ENCODE results near the gene SCAMP5. TPM values are rescaled to one million over a fixed set of nuclear protein-coding genes. Genes with fewer than 3 reads are reported as not detected.

SCAMP5 gene
- total and polyA plus RNA-seq, 7 experiments from 2014 or later = 0.06 to 9.5 (median 0.51) TPM

DNA sequence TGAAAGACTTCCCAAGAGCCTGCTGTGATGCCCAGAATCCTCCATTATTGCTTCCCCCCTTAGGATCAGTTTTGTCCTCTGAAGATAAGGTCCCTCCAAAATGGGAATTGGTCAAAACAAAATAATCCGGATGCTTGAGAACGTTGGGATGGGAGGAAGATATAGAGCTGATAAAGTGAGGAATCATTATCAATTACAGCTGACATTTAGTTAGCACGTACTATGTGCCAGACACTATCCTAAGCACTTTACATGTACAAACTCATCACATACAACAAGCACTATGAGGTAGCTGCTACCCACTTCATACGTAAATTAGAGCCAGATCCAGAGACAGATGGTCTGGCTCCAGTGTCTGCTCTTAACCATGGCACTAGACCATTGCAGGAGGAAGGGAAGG lies 32.1 kb upstream of the SCAMP5 start:
- Mint-ChIP-seq H3K27me3 (peaks cover 18 to 44% (median 19%) of the 10 kb centered on the region in 5 donors), H3K27ac (no peak overlapping the region), H3K9me3 (peaks cover 0 to 1% (median 0%) of the 10 kb centered on the region in 11 donors), H3K36me3 (peaks cover 0 to 2% (median 0%) of the 10 kb centered on the region in 5 donors), H3K4me3 (no peak overlapping the region), H3K4me1 (peaks cover 7 to 18% (median 13%) of the 10 kb centered on the region in 7 donors)
- H3K4me3 ChIP-seq (ENCODE audit: low read length) = no peak overlapping the region
- CTCF ChIA-PET = interaction anchor here (0.6 to 1.3 kb wide), 3 partner anchors 59 to 345 kb away, joined by 3 read pairs; no protein-coding TSS in a partner anchor
- peaks cover 9% of the 10 kb centered on the region in 2 donors for H3K4me1 ChIP-seq (ENCODE audit: control insufficient read depth in 2 of 2, insufficient read depth in 2 of 2, low read length in 2 of 2)
- no peaks in the 10 kb centered on the region for H3K9me3 ChIP-seq (ENCODE audit: control insufficient read depth in 2 of 3, low read length in 3 of 3)
- intact Hi-C loops (cut with micrococcal nuclease) = no loop called here
- H3K27me3 ChIP-seq (ENCODE audit: control insufficient read depth in 2 of 2, insufficient read depth in 2 of 2, low read length in 2 of 2) = peaks cover under 1 to 5% of the 10 kb centered on the region in 2 donors
- H3K36me3 ChIP-seq (ENCODE audit: control insufficient read depth in 2 of 3, insufficient read depth in 3 of 3, low read length in 3 of 3) = no peaks in the 10 kb centered on the region
- POLR2A ChIA-PET = interaction anchor here (0.5 kb wide), 1 partner anchor 69 kb away, joined by 3 read pairs; no protein-coding TSS in a partner anchor
- no peak for ATAC-seq
- no peak overlapping the region for H3K27ac ChIP-seq (ENCODE audit: low read depth, low read length)
- DNase-seq = no peak

DNA sequence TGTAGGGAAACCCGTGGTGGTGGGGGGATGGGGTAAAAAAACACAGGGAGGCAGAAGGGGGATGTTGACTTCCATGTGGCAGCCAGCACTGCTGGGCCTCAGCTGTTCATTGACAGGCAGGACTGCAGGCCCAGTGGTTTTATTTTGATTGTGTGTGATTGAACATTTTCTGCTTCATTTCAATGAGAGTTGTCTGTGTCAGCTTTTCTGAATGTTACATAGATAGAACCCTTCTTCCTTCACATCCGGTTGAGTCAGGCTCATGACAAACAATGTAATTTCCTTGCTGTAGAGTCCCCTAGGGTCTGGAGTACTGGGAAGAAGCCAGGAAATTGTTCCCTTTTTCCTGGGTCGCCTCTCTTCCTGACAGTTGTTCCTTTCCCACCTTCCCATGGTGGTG lies 30.6 kb upstream of the SCAMP5 start:
- Mint-ChIP-seq H3K27me3 (peaks cover 2 to 28% (median 5%) of the 10 kb centered on the region in 5 donors), H3K4me1 (peaks cover 0 to 9% (median 0%) of the 10 kb centered on the region in 7 donors), H3K36me3 (no peaks in the 10 kb centered on the region), H3K4me3 (no peak overlapping the region), H3K9me3 (peaks cover 0 to 1% (median 0%) of the 10 kb centered on the region in 11 donors), H3K27ac (no peak overlapping the region)
- ATAC-seq = no peak
- H3K9me3 ChIP-seq (ENCODE audit: control insufficient read depth in 2 of 3, low read length in 3 of 3) = no peaks in the 10 kb centered on the region
- DNase-seq = no peak
- intact Hi-C loops (cut with micrococcal nuclease) = no loop called here
- H3K36me3 ChIP-seq (ENCODE audit: control insufficient read depth in 2 of 3, insufficient read depth in 3 of 3, low read length in 3 of 3) = no peaks in the 10 kb centered on the region
- CTCF ChIA-PET = no interaction called here
- no peaks in the 10 kb centered on the region for H3K27me3 ChIP-seq (ENCODE audit: control insufficient read depth in 2 of 2, insufficient read depth in 2 of 2, low read length in 2 of 2)
- H3K4me1 ChIP-seq (ENCODE audit: control insufficient read depth in 2 of 2, insufficient read depth in 2 of 2, low read length in 2 of 2) = no peaks in the 10 kb centered on the region
- H3K4me3 ChIP-seq (ENCODE audit: low read length) = no peak overlapping the region
- POLR2A ChIA-PET = no interaction called here
- no peak overlapping the region for H3K27ac ChIP-seq (ENCODE audit: low read depth, low read length)

DNA sequence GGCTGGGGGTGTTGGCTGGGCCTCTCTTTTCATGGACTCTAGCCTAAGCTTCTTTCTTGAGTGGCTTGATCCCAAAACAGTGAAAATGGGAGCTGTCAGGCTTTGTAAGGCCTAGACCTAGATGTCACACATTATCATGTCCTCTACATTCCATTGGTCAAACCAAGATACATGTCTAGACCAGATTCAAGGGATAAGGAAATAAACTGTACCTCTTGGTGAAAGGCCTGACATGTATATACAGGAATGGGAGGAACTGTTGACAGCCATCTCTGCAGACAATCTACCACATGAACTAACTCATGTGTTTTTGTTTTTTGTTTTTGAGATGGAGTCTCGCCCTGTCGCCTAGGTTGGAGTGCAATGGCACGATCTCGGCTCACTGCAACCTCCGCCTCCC lies 27.7 kb upstream of the SCAMP5 start:
- H3K4me1 Mint-ChIP-seq = no peaks in the 10 kb centered on the region
- H3K9me3 Mint-ChIP-seq = peaks cover 0 to under 1% (median 0%) of the 10 kb centered on the region in 11 donors
- intact Hi-C loops (cut with micrococcal nuclease) = no loop called here
- no peaks in the 10 kb centered on the region for H3K36me3 Mint-ChIP-seq
- DNase-seq (no peak), ATAC-seq (no peak)
- H3K27me3 Mint-ChIP-seq = peaks cover 0 to 4% (median 1%) of the 10 kb centered on the region in 5 donors
- POLR2A ChIA-PET = no interaction called here
- no peak overlapping the region for H3K27ac Mint-ChIP-seq
- no peaks in the 10 kb centered on the region for H3K9me3 ChIP-seq (ENCODE audit: control insufficient read depth in 2 of 3, low read length in 3 of 3)
- H3K4me3 Mint-ChIP-seq = no peak overlapping the region
- H3K27me3 ChIP-seq (ENCODE audit: control insufficient read depth in 2 of 2, insufficient read depth in 2 of 2, low read length in 2 of 2) = no peaks in the 10 kb centered on the region
- H3K4me1 ChIP-seq (ENCODE audit: control insufficient read depth in 2 of 2, insufficient read depth in 2 of 2, low read length in 2 of 2) = no peaks in the 10 kb centered on the region
- no peak overlapping the region for H3K27ac ChIP-seq (ENCODE audit: low read depth, low read length)
- H3K36me3 ChIP-seq (ENCODE audit: control insufficient read depth in 2 of 3, insufficient read depth in 3 of 3, low read length in 3 of 3) = no peaks in the 10 kb centered on the region
- CTCF ChIA-PET = interaction anchor here (0.5 to 1.5 kb wide), 2 partner anchors 18 to 198 kb away, joined by 4 read pairs; no protein-coding TSS in a partner anchor
- H3K4me3 ChIP-seq (ENCODE audit: low read length) = no peak overlapping the region

DNA sequence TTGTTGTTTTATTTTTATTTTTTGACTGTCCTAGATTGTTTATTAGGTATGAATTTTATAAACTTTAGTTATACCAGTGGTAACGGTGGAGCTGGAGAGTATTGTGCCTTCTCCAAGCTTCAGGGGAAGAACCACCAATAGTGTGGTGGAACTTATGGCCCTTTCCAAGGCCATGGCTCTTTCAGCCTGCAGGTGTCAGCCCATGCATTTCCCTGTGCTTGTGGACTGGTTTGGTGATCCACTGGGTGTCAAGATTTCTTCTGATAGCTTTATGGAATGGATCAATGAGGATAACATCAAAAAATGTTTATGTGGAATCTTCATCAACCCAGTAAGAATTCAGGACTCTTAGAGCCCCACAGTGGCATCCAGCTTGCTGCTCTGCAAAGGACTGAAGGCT lies 19.2 kb upstream of the SCAMP5 start:
- Mint-ChIP-seq H3K27me3 (peaks cover 0 to 19% (median 8%) of the 10 kb centered on the region in 5 donors), H3K36me3 (no peaks in the 10 kb centered on the region), H3K4me3 (no peak overlapping the region), H3K4me1 (peaks cover 0 to 5% (median 0%) of the 10 kb centered on the region in 7 donors), H3K27ac (no peak overlapping the region), H3K9me3 (peaks cover 0 to 1% (median 0%) of the 10 kb centered on the region in 11 donors)
- H3K27ac ChIP-seq (ENCODE audit: low read depth, low read length) = no peak overlapping the region
- no peaks in the 10 kb centered on the region for H3K36me3 ChIP-seq (ENCODE audit: control insufficient read depth in 2 of 3, insufficient read depth in 3 of 3, low read length in 3 of 3)
- no peaks in the 10 kb centered on the region for H3K27me3 ChIP-seq (ENCODE audit: control insufficient read depth in 2 of 2, insufficient read depth in 2 of 2, low read length in 2 of 2)
- intact Hi-C loops (cut with micrococcal nuclease) = no loop called here
- no peaks in the 10 kb centered on the region for H3K9me3 ChIP-seq (ENCODE audit: control insufficient read depth in 2 of 3, low read length in 3 of 3)
- no peaks in the 10 kb centered on the region for H3K4me1 ChIP-seq (ENCODE audit: control insufficient read depth in 2 of 2, insufficient read depth in 2 of 2, low read length in 2 of 2)
- CTCF ChIA-PET = interaction anchor here (0.6 kb wide), 1 partner anchor 27 kb away, joined by 3 read pairs; no protein-coding TSS in a partner anchor
- POLR2A ChIA-PET = no interaction called here
- ATAC-seq (no peak), DNase-seq (no peak)
- H3K4me3 ChIP-seq (ENCODE audit: low read length) = no peak overlapping the region

DNA sequence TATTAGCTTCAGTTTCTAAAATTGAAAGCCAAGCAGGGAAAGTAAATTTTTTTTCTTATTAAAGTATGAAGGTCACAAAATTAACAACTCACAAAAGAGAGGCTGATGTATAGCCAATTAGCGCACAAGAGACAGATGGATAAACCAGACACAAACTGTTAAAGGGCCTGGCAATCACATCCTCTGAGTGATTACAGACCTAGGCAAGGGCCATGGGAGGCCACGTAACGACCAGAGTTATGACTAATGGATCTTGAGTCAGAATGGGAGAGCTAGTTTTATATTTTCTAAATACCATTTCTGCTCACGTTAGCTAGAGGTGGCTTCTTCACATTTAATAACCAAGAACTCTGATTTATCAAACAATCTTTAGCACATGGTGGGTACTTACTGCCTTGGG lies 17.8 kb upstream of the SCAMP5 start:
- H3K9me3 ChIP-seq (ENCODE audit: control insufficient read depth in 2 of 3, low read length in 3 of 3) = no peaks in the 10 kb centered on the region
- Mint-ChIP-seq H3K4me1 (peaks cover 0 to 5% (median 0%) of the 10 kb centered on the region in 7 donors), H3K4me3 (no peak overlapping the region), H3K27me3 (peaks cover 0 to 18% (median 6%) of the 10 kb centered on the region in 5 donors), H3K27ac (no peak overlapping the region), H3K36me3 (no peaks in the 10 kb centered on the region), H3K9me3 (peaks cover 0 to 1% (median 0%) of the 10 kb centered on the region in 11 donors)
- ChIA-PET POLR2A (no interaction called here), CTCF (no interaction called here)
- no peak for DNase-seq
- no peak for ATAC-seq
- H3K27ac ChIP-seq (ENCODE audit: low read depth, low read length) = no peak overlapping the region
- H3K36me3 ChIP-seq (ENCODE audit: control insufficient read depth in 2 of 3, insufficient read depth in 3 of 3, low read length in 3 of 3) = no peaks in the 10 kb centered on the region
- no peaks in the 10 kb centered on the region for H3K4me1 ChIP-seq (ENCODE audit: control insufficient read depth in 2 of 2, insufficient read depth in 2 of 2, low read length in 2 of 2)
- intact Hi-C loops (cut with micrococcal nuclease) = no loop called here
- H3K4me3 ChIP-seq (ENCODE audit: low read length) = no peak overlapping the region
- no peaks in the 10 kb centered on the region for H3K27me3 ChIP-seq (ENCODE audit: control insufficient read depth in 2 of 2, insufficient read depth in 2 of 2, low read length in 2 of 2)

DNA sequence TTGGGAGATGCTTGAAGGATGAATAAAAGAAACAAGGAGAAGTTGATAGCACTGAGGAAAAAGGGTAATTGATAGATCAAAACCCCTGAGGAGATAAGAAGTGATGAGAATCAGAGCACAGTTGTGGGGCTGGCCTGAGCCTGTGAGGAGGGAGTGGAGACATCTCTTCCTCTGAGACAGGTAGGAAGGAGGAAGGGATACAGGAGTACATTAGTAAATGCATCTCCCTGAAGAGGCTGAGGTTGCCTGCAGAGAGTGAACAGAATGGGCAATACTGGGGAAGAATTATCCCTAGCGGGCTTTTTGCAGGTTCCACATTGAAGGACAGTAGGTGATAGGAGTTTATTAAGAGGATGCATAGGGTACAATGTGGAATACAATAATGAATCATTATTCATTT lies 17.3 kb upstream of the SCAMP5 start:
- Histone ChIP-seq H3K4me1 (ENCODE audit: control insufficient read depth in 2 of 2, insufficient read depth in 2 of 2, low read length in 2 of 2) (no peaks in the 10 kb centered on the region), H3K36me3 (ENCODE audit: control insufficient read depth in 2 of 3, insufficient read depth in 3 of 3, low read length in 3 of 3) (no peaks in the 10 kb centered on the region), H3K27me3 (ENCODE audit: control insufficient read depth in 2 of 2, insufficient read depth in 2 of 2, low read length in 2 of 2) (no peaks in the 10 kb centered on the region), H3K9me3 (ENCODE audit: control insufficient read depth in 2 of 3, low read length in 3 of 3) (no peaks in the 10 kb centered on the region), H3K4me3 (ENCODE audit: low read length) (no peak overlapping the region), H3K27ac (ENCODE audit: low read depth, low read length) (no peak overlapping the region)
- POLR2A ChIA-PET = no interaction called here
- ATAC-seq (no peak), DNase-seq (no peak)
- Mint-ChIP-seq H3K4me1 (peaks cover 0 to 5% (median 0%) of the 10 kb centered on the region in 7 donors), H3K36me3 (no peaks in the 10 kb centered on the region), H3K27me3 (peaks cover 0 to 13% (median 2%) of the 10 kb centered on the region in 5 donors), H3K4me3 (no peak overlapping the region), H3K27ac (no peak overlapping the region), H3K9me3 (no peaks in the 10 kb centered on the region)
- intact Hi-C loops (cut with micrococcal nuclease) = no loop called here
- CTCF ChIA-PET = no interaction called here

DNA sequence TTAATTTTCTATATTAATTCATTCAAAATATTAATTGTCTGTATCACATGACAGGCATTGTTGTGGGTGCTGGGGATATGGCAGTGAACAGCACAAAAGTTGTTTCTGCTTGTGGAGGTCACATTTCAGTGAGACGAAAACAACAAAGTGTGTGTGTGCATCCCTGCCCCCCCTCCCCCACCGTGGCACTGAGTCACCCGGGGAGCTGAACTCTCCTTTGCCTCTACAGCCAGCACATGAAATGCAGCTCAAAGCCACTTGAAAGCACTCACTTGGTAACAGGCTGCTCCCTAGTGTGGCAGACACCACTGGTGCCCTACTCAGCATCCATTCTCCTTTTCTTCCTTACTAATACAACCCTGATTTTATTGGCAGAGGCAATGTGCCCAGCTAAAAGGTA lies 16.9 kb upstream of the SCAMP5 start:
- no peak for DNase-seq
- no peak overlapping the region for H3K4me3 ChIP-seq (ENCODE audit: low read length)
- peaks cover 0 to 5% (median 0%) of the 10 kb centered on the region in 7 donors for H3K4me1 Mint-ChIP-seq
- H3K36me3 ChIP-seq (ENCODE audit: control insufficient read depth in 2 of 3, insufficient read depth in 3 of 3, low read length in 3 of 3) = no peaks in the 10 kb centered on the region
- H3K27me3 Mint-ChIP-seq = peaks cover 0 to 13% (median 0%) of the 10 kb centered on the region in 5 donors
- H3K27ac ChIP-seq (ENCODE audit: low read depth, low read length) = no peak overlapping the region
- H3K36me3 Mint-ChIP-seq = no peaks in the 10 kb centered on the region
- no peak for ATAC-seq
- no peaks in the 10 kb centered on the region for H3K9me3 ChIP-seq (ENCODE audit: control insufficient read depth in 2 of 3, low read length in 3 of 3)
- no peaks in the 10 kb centered on the region for H3K27me3 ChIP-seq (ENCODE audit: control insufficient read depth in 2 of 2, insufficient read depth in 2 of 2, low read length in 2 of 2)
- POLR2A ChIA-PET = no interaction called here
- no peaks in the 10 kb centered on the region for H3K9me3 Mint-ChIP-seq
- intact Hi-C loops (cut with micrococcal nuclease) = no loop called here
- CTCF ChIA-PET = no interaction called here
- no peak overlapping the region for H3K4me3 Mint-ChIP-seq
- no peaks in the 10 kb centered on the region for H3K4me1 ChIP-seq (ENCODE audit: control insufficient read depth in 2 of 2, insufficient read depth in 2 of 2, low read length in 2 of 2)
- H3K27ac Mint-ChIP-seq = no peak overlapping the region

Data from naive thymus-derived CD4-positive, alpha-beta T cell (primary cell).